H1 (cell line): ENCODE measurements around the gene PPM1L. TPM values are rescaled to one million over a fixed set of nuclear protein-coding genes. Genes with fewer than 3 reads are reported as not detected.

ENCODE experiments used
- CTCF ChIA-PET: fragments of 300-600 bp; sonication (Branson Sonifier 250); formaldehyde crosslinking; loops from one replicate; lab custom pipeline; 2021; ENCODE audit not compliant: partially characterized antibody; lab: Charles Lee
- POLR2A ChIA-PET: fragments of 300-600 bp; sonication (Branson Sonifier 250); formaldehyde crosslinking; loops from one replicate; lab custom pipeline; 2021; ENCODE audit warnings: inconsistent platforms; ENCODE audit not compliant: partially characterized antibody; lab: Charles Lee
- DNase-seq, 2 experiments: peaks; one replicate each; pipeline versions ENCODE4 v3.0.0 to v3.0.0-alpha.2; 2010 to 2022; ENCODE audit warnings: low spot score in 2 of 2, low read depth in 1 of 2, mixed read lengths in 1 of 2
- FAIRE-seq: peaks from 2 replicates; lab custom pipeline; 2011; peaks lifted over from hg19 to GRCh38; lab: Jason Lieb, UNC
- H2AFZ ChIP-seq: 2 replicates; pipeline ENCODE4 v1.8.1; 2012; ENCODE audit warnings: low read length, inconsistent platforms
- H2AK5ac ChIP-seq: 2 replicates; pipeline ENCODE4 v1.6.1; 2013; ENCODE audit warnings: low read depth, low read length
- H2BK120ac ChIP-seq: replicated peaks from 2 replicates; pipeline ENCODE3; 2013; ENCODE audit warnings: low read depth, low read length, inconsistent platforms
- H2BK12ac ChIP-seq: 2 replicates; pipeline ENCODE4 v1.6.1; 2013; ENCODE audit warnings: low read depth, low read length
- H2BK15ac ChIP-seq: 2 replicates; pipeline ENCODE4 v1.6.1; 2013; ENCODE audit warnings: low read length
- H2BK20ac ChIP-seq: 2 replicates; pipeline ENCODE4 v1.6.1; 2013; ENCODE audit warnings: low read length
- H2BK5ac ChIP-seq: 2 replicates; pipeline ENCODE4 v1.6.1; 2013; ENCODE audit warnings: low read depth, low read length
- H3K14ac ChIP-seq: 2 replicates; pipeline ENCODE4 v1.6.1; 2013; ENCODE audit warnings: inconsistent platforms; ENCODE audit not compliant: insufficient read length
- H3K18ac ChIP-seq: 2 replicates; pipeline ENCODE4 v1.6.1; 2013; ENCODE audit warnings: low read length; ENCODE audit errors: extremely low read depth
- H3K23ac ChIP-seq: 2 replicates; pipeline ENCODE4 v1.6.1; 2013; ENCODE audit warnings: inconsistent platforms; ENCODE audit not compliant: insufficient read length
- H3K23me2 ChIP-seq: 2 replicates; pipeline ENCODE4 v1.6.1; 2013; ENCODE audit warnings: low read depth, low read length
- H3K27ac ChIP-seq: 2 replicates; pipeline ENCODE4 v1.6.1; 2011; ENCODE audit warnings: low read depth, low read length, inconsistent platforms
- H3K27me3 ChIP-seq, 4 experiments: replicated peaks in 1 of 4; 1 replicate in 1 of 4; 2 replicates in 3 of 4; pipeline versions ENCODE4 v1.6.1 to v1.8.1; 2011 to 2013; ENCODE audit warnings: low read length in 3 of 4, mild to moderate bottlenecking in 3 of 4, inconsistent platforms in 2 of 4, mixed read lengths in 2 of 4, moderate library complexity in 1 of 4; ENCODE audit not compliant: control insufficient read depth in 3 of 4, insufficient read depth in 3 of 4; ENCODE audit errors: extremely low read depth in 1 of 4
- H3K36me3 ChIP-seq, 4 experiments: 2 replicates each; pipeline versions ENCODE4 v1.6.1 to v1.8.1; 2011 to 2013; ENCODE audit warnings: mild to moderate bottlenecking in 4 of 4, low read length in 3 of 4, moderate library complexity in 2 of 4, control low read depth in 1 of 4, inconsistent platforms in 1 of 4; ENCODE audit not compliant: insufficient read depth in 4 of 4, control insufficient read depth in 2 of 4
- H3K4ac ChIP-seq: replicated peaks from 2 replicates; pipeline ENCODE3; 2013; ENCODE audit warnings: low read length, low read depth, mixed read lengths, inconsistent platforms; ENCODE audit not compliant: insufficient read length
- H3K4me1 ChIP-seq, 4 experiments: replicated peaks in 1 of 4; 1 replicate in 1 of 4; 2 replicates in 3 of 4; pipeline versions ENCODE4 v1.6.1 to v1.8.1; 2011 to 2013; ENCODE audit warnings: low read length in 3 of 4, inconsistent platforms in 2 of 4, mixed read lengths in 1 of 4; ENCODE audit not compliant: insufficient read depth in 4 of 4, control insufficient read depth in 3 of 4
- H3K4me2 ChIP-seq, 2 experiments: 2 replicates each; pipeline versions ENCODE4 v1.6.1 to v1.8.1; 2011 to 2013; ENCODE audit warnings: low read depth in 2 of 2, low read length in 2 of 2, control low read depth in 1 of 2, inconsistent platforms in 1 of 2, mild to moderate bottlenecking in 1 of 2; ENCODE audit not compliant: insufficient read depth in 1 of 2
- H3K4me3 ChIP-seq, 4 experiments: fragments of 200-600, 300-600 bp in 1 of 4; sonication (generic), shearing (Covaris generic), sonication (Bioruptor Twin) in 1 of 4; 2 replicates each; pipeline versions ENCODE4 v1.5.1 to v1.8.1; 2011 to 2016; ENCODE audit warnings: low read length in 4 of 4, low read depth in 3 of 4, control low read depth in 2 of 4, inconsistent platforms in 2 of 4, mild to moderate bottlenecking in 2 of 4, mixed read lengths in 1 of 4, moderate library complexity in 1 of 4; ENCODE audit not compliant: insufficient read depth in 2 of 4; ENCODE audit errors: extremely low read depth in 1 of 4
- H3K56ac ChIP-seq: replicated peaks from 2 replicates; pipeline ENCODE3; 2013; ENCODE audit warnings: low read depth, mild to moderate bottlenecking, mixed read lengths, low read length, inconsistent platforms; ENCODE audit not compliant: insufficient read length
- H3K79me1 ChIP-seq: 2 replicates; pipeline ENCODE4 v1.6.1; 2013; ENCODE audit warnings: low read depth, low read length, control low read depth
- H3K79me2 ChIP-seq, 2 experiments: 2 replicates each; pipeline versions ENCODE4 v1.6.1 to v1.8.1; 2012 to 2013; ENCODE audit warnings: low read length in 2 of 2, mild to moderate bottlenecking in 2 of 2, inconsistent platforms in 1 of 2; ENCODE audit not compliant: insufficient read depth in 2 of 2, control insufficient read depth in 1 of 2
- H3K9ac ChIP-seq, 4 experiments: replicated peaks in 1 of 4; 1 replicate in 1 of 4; 2 replicates in 3 of 4; pipeline versions ENCODE4 v1.6.1 to v1.8.1; 2011 to 2013; ENCODE audit warnings: low read depth in 3 of 4, low read length in 3 of 4, control low read depth in 2 of 4, mild to moderate bottlenecking in 2 of 4, moderate library complexity in 2 of 4, inconsistent platforms in 1 of 4; ENCODE audit errors: extremely low read depth in 1 of 4
- H3K9me3 ChIP-seq, 2 experiments: 2 replicates each; pipeline versions ENCODE4 v1.6.1 to v1.8.1; 2012 to 2013; ENCODE audit warnings: mild to moderate bottlenecking in 2 of 2, moderate library complexity in 2 of 2, control low read depth in 1 of 2, inconsistent platforms in 1 of 2, low read depth in 1 of 2, low read length in 1 of 2, mixed read lengths in 1 of 2; ENCODE audit not compliant: insufficient read depth in 2 of 2
- H4K20me1 ChIP-seq, 2 experiments: replicated peaks in 1 of 2; 2 replicates each; pipeline versions ENCODE3 to v1.8.1; 2011 to 2013; ENCODE audit warnings: inconsistent platforms in 2 of 2, low read length in 2 of 2, mild to moderate bottlenecking in 1 of 2; ENCODE audit not compliant: insufficient read depth in 2 of 2, control insufficient read depth in 1 of 2
- H4K5ac ChIP-seq: 2 replicates; pipeline ENCODE4 v1.6.1; 2013; ENCODE audit warnings: low read length, low read depth, mixed read lengths, inconsistent platforms; ENCODE audit not compliant: insufficient read length
- H4K8ac ChIP-seq: 2 replicates; pipeline ENCODE4 v1.8.0; 2013; ENCODE audit warnings: mild to moderate bottlenecking, moderate library complexity, low read length, inconsistent platforms; ENCODE audit not compliant: insufficient read depth; ENCODE audit errors: extremely low read depth
- H4K91ac ChIP-seq: replicated peaks from 2 replicates; pipeline ENCODE3; 2013; ENCODE audit warnings: low read length, mixed read lengths, inconsistent platforms; ENCODE audit not compliant: insufficient read length
- ASH2L ChIP-seq: fragments of 200-600, 300-600 bp; sonication (generic); IDR thresholded peaks from one replicate; pipeline ENCODE4 v1.7.1; 2017; ENCODE audit warnings: low read length
- EZH2 ChIP-seq: fragments of 200-600 bp; sonication (generic); IDR thresholded peaks from 2 replicates; pipeline ENCODE4 v1.7.1; 2012; ENCODE audit warnings: low read depth, mild to moderate bottlenecking, moderate library complexity, low read length, inconsistent platforms; ENCODE audit not compliant: severe bottlenecking
- NRF1 ChIP-seq: IDR thresholded peaks from 2 replicates; pipeline ENCODE4 v1.6.1; 2011; ENCODE audit warnings: mild to moderate bottlenecking, low read depth, low read length, improper control_type of control experiment
- PHF8 ChIP-seq: fragments of 200-600 bp; sonication (generic); conservative IDR thresholded peaks from 2 replicates; pipeline ENCODE4 v1.7.1; 2012; ENCODE audit warnings: low read depth, mild to moderate bottlenecking, inconsistent platforms, low read length, moderate library complexity
- RBBP5 ChIP-seq: IDR thresholded peaks from 2 replicates; pipeline ENCODE4 v1.7.1; 2012; ENCODE audit warnings: low read depth, mild to moderate bottlenecking, inconsistent platforms, low read length, moderate library complexity, borderline replicate concordance
- TAF1 ChIP-seq: IDR thresholded peaks from 2 replicates; pipeline ENCODE4 v1.6.1; 2011; ENCODE audit warnings: mild to moderate bottlenecking, low read depth, low read length
- WGBS, 2 experiments: shearing (Covaris generic) in 1 of 2; methylation state at CpG; one replicate each; pipeline versions ENCODE4 v1.1.6 to v1.1.7; 2013 to 2015; ENCODE audit warnings: low lambda C conversion rate in 2 of 2, mixed read lengths in 2 of 2, inconsistent platforms in 1 of 2, low coverage in 1 of 2, missing lambda C conversion rate in 1 of 2; ENCODE audit not compliant: insufficient replicate concordance in 2 of 2, insufficient coverage in 1 of 2, insufficient read length in 1 of 2; ENCODE audit errors: extremely low coverage in 1 of 2, missing lambda C conversion rate in 1 of 2; 5-methylcytosine and 5-hydroxymethylcytosine counted together
- long read RNA-seq, 2 experiments: library from RNA in 1 of 2; library from capped mRNA in 1 of 2; stranded (forward); transcript quantifications; one replicate each; pipeline ENCODE4 v2.0.0, GENCODE V29; 2021; ENCODE audit warnings: inconsistent platforms in 1 of 2
- polyA minus RNA-seq, 3 experiments: library from RNA; depleted of rRNA, polyadenylated mRNA; stranded (reverse); fragments of >200 nt; gene quantifications; 1 replicate in 2 of 3; 2 replicates in 1 of 3; pipeline ENCODE4 v1.2.3, GENCODE V29; 2011
- polyA plus RNA-seq, 7 experiments: library from polyadenylated mRNA; depleted of rRNA in 3 of 7; stranded (reverse) in 5 of 7; unstranded in 2 of 7; fragments of >200 nt in 5 of 7; fragments of 200-250 nt in 2 of 7; gene quantifications; 1 replicate in 5 of 7; 2 replicates in 1 of 7; 4 replicates in 1 of 7; pipeline versions ENCODE4 v1.2.1 to v1.2.3, GENCODE V29; 2011 to 2013; ENCODE audit warnings: missing spikeins in 2 of 7, mixed read lengths in 2 of 7
- total RNA-seq: library from RNA; stranded (reverse); fragmentation: NEBNext Ultra II Directional; extraction: Animal tissue kit (Norgen Biotek cat#: 25700); gene quantifications from 2 replicates; pipeline ENCODE4 v1.2.1, GENCODE V29; 2021

Gene PPM1L
- 17.3 and 18.1 TPM in 2 replicates for total RNA-seq
- 2.8 and 4.0 TPM in 2 replicates for polyA plus RNA-seq (2011; rRNA removed)
- polyA plus RNA-seq (2011; cell fraction: cytosol; rRNA removed), result 3.3 TPM
- polyA plus RNA-seq (2011; cell fraction: nucleus; rRNA removed), result 8.7 TPM
- 3.1 to 5.7 TPM (median 5.1 TPM) in 4 replicates for polyA plus RNA-seq (2012, experiment 1 of 2)
- 0.60 TPM for polyA plus RNA-seq (2012, experiment 2 of 2)
- polyA plus RNA-seq (2013, experiment 1 of 2), result 7.0 TPM
- polyA plus RNA-seq (2013, experiment 2 of 2), result 7.8 TPM
- 29.3 and 31.2 TPM in 2 replicates for polyA minus RNA-seq (2011; rRNA and poly(A)+ RNA removed)
- 20.0 TPM for polyA minus RNA-seq (2011; cell fraction: cytosol; rRNA and poly(A)+ RNA removed)
- polyA minus RNA-seq (2011; cell fraction: nucleus; rRNA and poly(A)+ RNA removed), result 50.4 TPM
- long read RNA-seq, experiment 1, partial matches to known transcripts, result 0 of 5 reads
- long read RNA-seq, experiment 1, other reads (novel, unspliced or antisense), result 5 of 5 reads
- long read RNA-seq, experiment 2, result 0 reads

DNA sequence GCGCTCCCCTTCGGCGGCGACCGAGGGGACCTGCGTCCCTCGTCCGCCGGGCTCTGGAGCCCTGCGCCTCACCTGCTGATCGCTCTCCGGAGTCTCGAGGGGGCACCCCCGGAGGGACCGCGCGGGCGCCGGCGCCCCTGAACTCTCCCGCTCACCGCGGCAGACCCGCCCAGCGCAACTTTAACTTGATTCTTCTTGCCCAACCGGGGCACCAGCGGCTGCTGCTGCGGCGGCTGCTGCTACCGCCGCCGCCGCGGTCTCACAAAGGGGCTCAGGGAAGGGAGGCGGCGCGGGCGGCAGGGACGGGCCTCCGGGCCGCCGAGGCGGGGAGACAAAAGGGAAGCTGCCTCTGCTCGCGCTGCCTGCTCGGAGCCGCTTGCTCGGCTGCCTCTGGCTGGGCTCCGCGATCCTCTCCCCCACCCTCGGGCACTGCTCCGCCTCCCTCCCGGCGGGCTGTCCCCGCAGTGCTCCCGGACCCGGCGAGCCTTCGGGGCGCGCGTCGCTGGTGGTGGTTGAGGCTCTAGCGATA is at the start of gene PPM1L:
Gene PPM1L, plus strand, starts transcription at position 456 of the 529 bp plus-strand sequence.
- Histone ChIP-seq H4K5ac (no peak within 1 kb of the TSS), H3K56ac (no peak within 1 kb of the TSS), H3K27me3 (peaks cover 5 to 30% (median 19%) of the 10 kb centered on the region in 4 experiments; a peak in 6 of 7 replicates), H2BK20ac (0 out of 2 replicates have a peak within 1 kb of the TSS, but pooled peaks have one; percentile 67), H2AK5ac (0 out of 2 replicates have a peak within 1 kb of the TSS, but pooled peaks have one; percentile 28), H3K9ac (peak within 1 kb of the TSS; percentile 62 to 82 (median 68)), H3K4me2 (peak within 1 kb of the TSS; percentile 97 to 100), H2BK15ac (no peak within 1 kb of the TSS; the same call in 1 of the 2 replicates), H3K79me2 (peaks cover 0 to 25% of the 10 kb centered on the region in 2 experiments; a peak in 2 of 4 replicates), H3K79me1 (0 out of 2 replicates have a peak, but pooled peaks cover 2% of the 10 kb centered on the region), H3K23me2 (peaks cover 30% of the 10 kb centered on the region), H2BK120ac (no peak within 1 kb of the TSS), H3K23ac (no peak within 1 kb of the TSS), H3K27ac (peak within 1 kb of the TSS; percentile 5; the same call in 1 of the 2 replicates), H3K4me1 (peaks cover 0 to 12% (median 6%) of the 10 kb centered on the region in 4 experiments; a peak in 6 of 7 replicates), H2BK5ac (0 out of 2 replicates have a peak within 1 kb of the TSS, but pooled peaks have one; percentile 13), H4K91ac (no peak within 1 kb of the TSS), H3K14ac (peak within 1 kb of the TSS; percentile 74), H2AFZ (peak within 1 kb of the TSS; percentile 95), H2BK12ac (peak within 1 kb of the TSS; percentile 97; the same call in 1 of the 2 replicates), H4K20me1 (peaks cover 0 to 1% of the 10 kb centered on the region in 2 experiments), H3K18ac (peak within 1 kb of the TSS; percentile 92), H3K9me3 (no peaks in the 10 kb centered on the region), H4K8ac (peak within 1 kb of the TSS; percentile 90; the same call in 1 of the 2 replicates), H3K4ac (peak within 1 kb of the TSS; percentile 91), H3K36me3 (no peaks in the 10 kb centered on the region), H3K4me3 (peak within 1 kb of the TSS; percentile 83 to 91 (median 88))
- 1% methylated on average over 44 of the region's 64 CpGs; no CpG with 5 or more reads in 1 of the 2 experiments for WGBS, 2 experiments
- DNase-seq (no peak), FAIRE-seq (no peak)
- CTCF ChIA-PET, result no interaction called here
- POLR2A ChIA-PET, result interaction anchor here (1.0 to 2.3 kb wide), 4 partner anchors 11 to 190 kb away, joined by 3 to 5 read pairs (median 4); partner anchors contain the start of gene KPNA4
- TF ChIP-seq PHF8, result 0 out of 2 replicates have a peak, but pooled peaks have one; percentile 26
- TF ChIP-seq NRF1, result no peak
- peak; percentile 50 for TF ChIP-seq EZH2
- 0 out of 2 replicates have a peak, but pooled peaks have one; percentile 60 for TF ChIP-seq RBBP5
- TF ChIP-seq ASH2L, result peak; percentile 80
- TF ChIP-seq TAF1, result peak; percentile 10; the same call in 1 of the 2 replicates
